ENCODE data around the gene SPSB4.

SPSB4 gene

DNA sequence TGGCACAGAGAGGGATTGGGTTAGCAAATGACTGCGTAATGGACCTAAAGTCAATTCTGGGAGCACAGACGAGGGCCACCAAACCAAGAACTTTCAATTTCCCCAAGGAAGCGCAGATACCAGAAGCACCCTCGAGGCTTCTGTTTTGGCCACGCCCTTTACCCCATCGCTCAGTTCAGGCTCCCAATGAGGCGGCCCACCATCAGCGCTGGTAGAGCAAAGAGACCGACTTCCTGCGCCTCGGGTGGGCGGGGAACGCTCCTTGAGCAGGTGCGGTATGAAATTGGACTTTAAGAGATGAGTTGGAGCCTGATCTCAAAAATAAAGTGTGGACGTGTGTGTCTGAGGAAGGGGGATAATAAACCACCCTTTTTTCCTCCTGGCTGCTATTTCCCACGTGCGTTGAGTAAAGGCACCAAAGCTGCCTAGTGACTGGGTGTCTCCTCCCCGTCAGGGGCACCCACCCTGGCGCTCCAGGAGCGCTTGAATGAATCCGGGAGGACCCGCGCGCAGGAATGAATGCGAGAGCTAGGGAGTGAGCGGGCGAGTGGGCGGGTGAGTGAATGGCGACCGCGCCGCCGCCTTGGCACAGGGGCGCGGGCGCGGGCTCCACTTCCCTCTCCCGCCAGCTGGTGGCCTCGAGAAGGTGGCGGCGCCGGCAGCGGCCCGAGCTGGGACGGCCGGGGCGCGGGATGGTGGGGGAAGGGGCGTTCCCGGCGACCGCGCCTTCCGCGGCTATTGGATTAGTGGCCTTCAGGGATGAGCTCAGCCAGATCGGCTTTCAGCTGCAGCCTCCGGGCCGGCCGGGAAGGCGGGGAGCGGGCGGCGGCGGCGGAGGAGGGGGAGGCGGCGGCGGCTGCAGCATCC is at the start of gene SPSB4:
Gene SPSB4, plus strand, starts transcription at position 772 of the 867 bp plus-strand sequence. CDS start 14,758 bp downstream, outside the sequence.
- peak in 1 of 2 experiments; percentile 89 for DNase-seq

DNA sequence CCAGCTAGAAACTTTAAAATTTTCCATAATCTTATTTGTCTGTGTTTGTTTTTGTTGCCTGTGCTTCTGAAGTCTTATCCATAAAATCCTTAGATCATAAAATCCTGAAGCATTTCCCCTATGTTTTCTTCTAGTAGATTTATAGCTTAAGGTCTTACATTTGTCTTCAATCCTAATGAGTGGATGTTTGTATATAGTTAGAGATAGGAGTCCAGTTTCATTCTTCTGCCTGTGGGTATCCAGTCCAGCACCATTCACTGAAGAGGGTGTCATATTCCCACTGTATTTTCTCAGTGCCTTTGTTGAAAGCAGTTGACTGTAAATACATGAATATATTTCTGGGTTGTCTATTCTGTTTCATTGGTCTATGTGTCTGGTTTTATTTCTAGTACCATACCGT is 44.8 kb upstream of the SPSB4 start:
- no peak for DNase-seq

DNA sequence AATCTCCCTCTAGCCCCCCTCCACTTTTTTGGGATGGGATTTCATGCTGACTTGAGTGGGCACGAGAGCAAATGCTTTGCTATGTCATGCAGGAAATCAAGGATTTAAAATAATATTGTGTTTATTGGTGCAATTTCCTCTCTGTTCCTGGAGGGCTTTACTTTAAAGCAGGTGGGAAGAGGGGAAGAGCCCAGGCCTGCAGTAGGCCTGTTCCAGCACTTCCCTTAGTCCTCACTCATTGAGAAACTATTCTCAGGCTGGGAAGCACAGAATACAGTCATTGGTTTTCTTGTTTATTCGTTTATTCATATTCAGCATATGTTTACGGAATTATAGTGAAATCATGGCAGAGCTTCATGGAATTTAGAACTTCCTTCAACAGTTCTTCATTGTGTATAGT is 41.7 kb upstream of the SPSB4 start:
- DNase-seq = no peak

- peak; percentile 42 to 88 for DNase-seq
Measured at GRCh38 chr3:141011232-141011996, 39.7 kb upstream of the SPSB4 start.

GRCh38 chr3:141011997-141012262 is 39.2 kb upstream of the SPSB4 start:
- no peak for DNase-seq

DNA sequence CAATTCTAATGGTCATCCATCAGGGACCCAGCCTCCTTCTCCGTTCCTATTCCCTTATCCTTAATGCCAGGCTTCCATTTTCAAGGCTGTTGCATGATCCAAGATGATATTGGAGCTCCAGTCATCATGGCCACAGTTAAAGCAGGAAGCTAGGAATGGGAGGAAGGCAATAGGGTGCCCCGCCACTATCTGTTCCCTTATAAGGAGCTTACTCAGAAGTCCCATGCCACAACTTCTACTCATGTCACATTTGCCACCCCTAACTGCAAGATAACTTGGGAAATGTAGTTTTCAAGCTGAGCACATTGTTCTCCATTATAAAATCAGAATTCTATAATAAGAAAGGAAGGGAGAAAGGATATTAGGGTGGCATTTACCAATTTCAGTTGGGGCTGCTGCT is 38.6 kb upstream of the SPSB4 start:
- DNase-seq = no peak

DNA sequence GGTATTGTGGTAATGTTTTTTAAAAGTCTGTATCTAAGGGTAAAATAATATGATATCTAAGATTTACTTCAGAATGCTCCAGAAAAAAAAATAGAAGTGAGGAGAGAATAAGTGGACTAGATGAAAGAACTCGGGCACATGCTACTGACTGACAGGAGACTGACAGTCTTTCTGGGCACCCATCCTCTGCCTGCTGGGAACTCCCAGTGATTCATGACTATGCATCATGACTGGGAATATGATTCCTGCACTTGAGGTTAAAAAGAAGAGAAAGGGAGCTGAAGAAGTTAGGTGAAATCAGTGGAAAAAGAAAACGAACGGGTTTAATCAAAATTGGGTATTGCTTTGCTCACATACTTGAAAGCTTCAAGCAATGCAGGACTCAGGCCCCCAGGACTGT is 35.7 kb upstream of the SPSB4 start:
- DNase-seq = no peak

DNA sequence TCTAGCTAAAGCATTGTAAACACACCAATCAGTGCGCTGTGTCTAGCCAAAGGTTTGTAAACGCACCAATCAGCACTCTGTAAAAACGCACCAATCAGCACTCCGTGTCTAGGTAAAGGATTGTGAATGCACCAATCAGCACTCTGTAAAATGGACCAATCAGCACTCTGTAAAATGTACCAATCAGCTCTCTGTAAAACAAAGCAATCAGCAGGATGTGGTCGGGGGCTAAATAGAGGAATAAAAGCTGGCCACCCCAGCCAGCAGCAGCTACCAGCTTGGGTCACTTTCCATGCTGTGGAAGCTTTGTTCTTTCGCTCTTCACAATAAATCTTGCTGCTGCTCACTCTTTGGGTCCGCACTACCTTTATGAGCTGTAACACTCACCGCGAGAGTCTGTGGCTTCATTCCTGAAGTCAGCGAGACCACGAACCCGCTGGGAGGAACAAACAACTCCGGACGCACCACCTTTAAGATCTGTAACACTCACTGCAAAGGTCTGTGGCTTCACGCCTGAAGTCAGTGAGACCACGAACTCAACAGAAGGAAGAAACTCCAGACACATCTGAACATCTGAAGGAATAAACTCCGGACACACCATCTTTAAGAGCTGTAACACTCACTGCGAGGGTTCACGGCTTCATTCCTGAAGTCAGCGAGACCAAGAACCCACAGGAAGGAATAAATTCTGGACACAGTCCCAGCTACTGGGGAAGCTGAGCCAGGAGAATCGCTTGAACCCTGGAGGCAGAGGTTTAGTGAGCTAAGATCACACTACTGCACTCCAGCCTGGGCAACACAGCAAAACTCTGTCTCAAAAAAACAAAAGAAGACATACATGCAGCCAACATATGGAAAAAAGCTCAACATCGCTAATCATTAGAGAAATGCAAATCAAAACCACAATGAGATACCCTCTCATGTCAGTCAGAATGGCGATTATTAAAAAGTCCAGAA is 33.5 kb upstream of the SPSB4 start:
- peak; percentile 14 to 57 for DNase-seq

DNA sequence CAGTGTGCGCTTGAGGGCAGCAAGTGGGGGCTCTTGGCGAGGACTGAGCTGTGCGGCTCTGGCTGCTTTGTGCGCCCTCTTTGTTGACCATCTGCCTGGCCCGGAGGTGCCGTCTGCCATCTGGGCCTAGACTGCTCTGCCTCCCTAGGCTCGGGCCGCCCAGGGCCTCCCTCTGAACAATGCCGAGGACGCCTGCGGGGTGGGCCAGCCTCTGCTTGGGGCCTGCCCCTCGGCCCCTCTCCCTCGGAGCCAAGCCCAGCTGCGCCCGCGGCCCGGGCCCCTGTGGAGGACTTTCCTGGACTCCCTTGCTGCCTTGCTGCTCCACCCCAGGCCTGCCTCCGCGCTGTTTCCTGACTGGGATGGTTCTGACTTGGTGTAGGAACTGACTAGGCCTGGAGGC is 31.9 kb upstream of the SPSB4 start:
- no peak for DNase-seq

DNA sequence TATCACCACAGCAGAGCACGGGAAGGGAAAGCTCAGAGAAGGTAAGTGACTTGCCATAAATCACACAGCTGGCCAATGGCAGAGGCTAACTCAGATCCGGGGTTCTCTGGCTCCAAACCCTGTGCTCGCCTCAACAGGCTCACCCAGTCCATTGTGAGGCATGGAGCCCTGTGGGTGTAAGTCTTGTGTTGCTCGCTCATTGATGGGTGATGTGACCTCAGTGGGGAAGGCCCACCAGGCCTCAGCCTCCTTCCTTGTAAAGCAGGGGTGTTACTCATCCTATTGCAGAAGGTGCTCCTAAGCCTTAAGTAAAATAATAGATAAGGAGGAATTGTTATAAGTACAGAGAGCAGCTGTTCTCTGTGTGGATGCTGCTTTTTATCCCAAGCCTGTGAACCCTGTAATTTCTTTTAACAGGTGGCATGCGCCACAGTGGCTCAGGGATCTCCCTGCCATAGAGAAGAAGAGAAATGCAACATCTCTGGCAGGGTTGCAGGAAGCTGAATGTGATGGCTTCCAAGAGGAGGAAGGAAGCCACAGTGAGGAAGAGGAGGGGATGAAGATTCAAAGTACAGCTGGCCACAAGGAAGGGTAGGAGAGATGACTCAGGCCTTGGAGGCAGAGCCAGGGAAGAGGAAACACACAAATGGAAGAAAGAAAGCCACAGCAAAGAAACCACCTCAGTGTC is 30.9 kb upstream of the SPSB4 start:
- DNase-seq = no peak

GRCh38 chr3:141021261-141021660 is 29.9 kb upstream of the SPSB4 start:
- no peak for DNase-seq

GRCh38 chr3:141030296-141030695 is 20.9 kb upstream of the SPSB4 start:
- DNase-seq = no peak

DNA sequence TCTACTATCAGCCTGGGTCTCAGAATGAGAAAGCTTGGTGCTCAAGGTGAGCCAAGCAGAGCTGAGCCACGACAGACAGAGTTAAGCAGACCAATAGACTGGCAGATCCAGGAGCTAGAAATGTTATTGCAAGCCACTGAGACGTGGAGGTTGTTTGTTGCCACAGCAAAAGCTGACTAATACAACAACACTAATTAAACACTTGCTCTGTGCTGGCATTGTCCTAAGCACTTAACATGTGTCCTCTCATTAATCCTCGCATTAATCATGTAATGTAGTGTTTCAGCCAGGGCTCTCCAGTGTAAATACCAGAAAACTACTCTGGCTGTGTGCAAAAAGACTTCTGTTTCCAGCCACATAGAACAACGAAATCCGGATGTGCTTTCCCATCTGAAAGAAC is 11.6 kb upstream of the SPSB4 start:
- no peak for DNase-seq

- DNase-seq = no peak
Measured at GRCh38 chr3:141044695-141045641, 6.2 kb upstream of the SPSB4 start.

GRCh38 chr3:141045849-141046248 is 5.3 kb upstream of the SPSB4 start:
- peak; percentile 94 to 96 for DNase-seq

GRCh38 chr3:141047168-141047567 is 4.0 kb upstream of the SPSB4 start:
- no peak for DNase-seq

- peak in 1 of 2 experiments; percentile 18 for DNase-seq
Measured at GRCh38 chr3:141049681-141050080, 1.5 kb upstream of the SPSB4 start.

DNA sequence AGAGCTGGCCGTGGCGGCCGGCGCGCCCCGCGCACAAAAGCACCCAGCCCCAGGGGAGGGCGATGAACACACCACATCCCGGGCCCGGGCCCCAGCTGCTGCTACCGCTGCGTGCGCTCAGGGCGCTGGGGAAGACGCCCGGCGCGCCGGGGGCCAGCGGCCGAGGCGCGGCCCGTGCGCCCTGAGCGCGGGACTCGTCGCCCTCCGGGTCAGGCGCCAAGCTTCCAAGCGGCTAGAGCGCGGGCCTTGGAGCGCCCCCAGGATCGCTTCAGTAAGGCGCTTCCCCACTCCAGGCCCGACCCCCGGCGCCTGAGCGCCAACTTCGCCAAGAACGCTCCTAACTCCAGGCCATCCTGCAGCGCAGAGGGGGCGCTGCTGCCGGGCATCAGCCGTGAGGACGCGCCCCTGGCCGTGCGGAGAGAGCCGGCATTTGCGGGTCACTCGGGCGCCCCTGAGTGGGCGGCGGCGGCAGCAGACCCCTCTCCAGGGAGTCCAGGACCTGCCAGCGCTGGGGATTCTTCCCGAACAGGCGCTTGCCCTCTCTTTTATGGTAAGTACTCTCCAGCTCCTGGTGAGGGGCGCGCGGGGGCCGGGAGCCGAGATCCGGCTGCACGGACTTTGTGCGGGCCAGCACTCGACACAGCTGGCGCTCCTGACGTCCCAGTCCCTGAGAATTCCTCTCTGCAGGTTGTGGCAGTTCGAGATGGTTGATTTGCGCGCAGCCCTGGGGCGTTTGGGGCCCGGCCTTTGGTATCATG is 475 bp downstream of the SPSB4 start:
- peak in 1 of 2 experiments; percentile 67 for DNase-seq

- DNase-seq = peak in 1 of 2 experiments; percentile 58
Measured at GRCh38 chr3:141052201-141053069, 1.3 kb downstream of the SPSB4 start.

Measured in NCI-H526 (cell line).